Naive thymus-derived CD4-positive, alpha-beta T cell (primary cell): ENCODE data around the gene ARFGEF2. TPM values are rescaled to one million over a fixed set of nuclear protein-coding genes. Genes with fewer than 3 reads are reported as not detected.

ENCODE experiments used
- ATAC-seq: fragments of 150-1000 bp; cut with Tn5 transposase; 2 replicates; pipeline ENCODE4 v1.10.0; 2021; ENCODE audit warnings: mild to moderate bottlenecking, moderate library complexity
- CTCF ChIA-PET: fragments of 350-600 bp; sonication (Branson Sonifier 250); formaldehyde crosslinking; loops from one replicate; lab custom pipeline; 2021; ENCODE audit warnings: antibody characterized with exemption; lab: Charles Lee
- POLR2A ChIA-PET: fragments of 350-600 bp; sonication (Branson Sonifier 250); formaldehyde crosslinking; loops from one replicate; lab custom pipeline; 2021; ENCODE audit warnings: antibody characterized with exemption, inconsistent platforms; lab: Charles Lee
- DNase-seq, 9 donors: peaks; one replicate each; pipeline versions ENCODE4 v3.0.0 to v3.0.0-alpha.2; 2020 to 2022; ENCODE audit warnings: mixed read lengths in 1 of 9
- H3K27ac ChIP-seq: one replicate; pipeline ENCODE4 v1.7.0; 2013; ENCODE audit warnings: mild to moderate bottlenecking, low read depth, low read length, moderate library complexity
- H3K27me3 ChIP-seq, 2 donors: one replicate each; pipeline ENCODE4 v1.7.0; 2013; ENCODE audit warnings: low read length in 2 of 2, mild to moderate bottlenecking in 2 of 2, moderate library complexity in 2 of 2; ENCODE audit not compliant: control insufficient read depth in 2 of 2, insufficient read depth in 2 of 2
- H3K36me3 ChIP-seq, 3 experiments: 1 replicate in 2 of 3; 2 replicates in 1 of 3; pipeline ENCODE4 v1.7.0; 2013; ENCODE audit warnings: low read length in 3 of 3, mild to moderate bottlenecking in 3 of 3, moderate library complexity in 1 of 3; ENCODE audit not compliant: insufficient read depth in 3 of 3, control insufficient read depth in 2 of 3
- H3K4me1 ChIP-seq, 2 donors: one replicate each; pipeline ENCODE4 v1.7.0; 2013; ENCODE audit warnings: low read length in 2 of 2, mild to moderate bottlenecking in 2 of 2, moderate library complexity in 1 of 2; ENCODE audit not compliant: control insufficient read depth in 2 of 2, insufficient read depth in 2 of 2
- H3K4me3 ChIP-seq: 2 replicates; pipeline ENCODE4 v1.7.0; 2013; ENCODE audit warnings: mild to moderate bottlenecking, low read length
- H3K9me3 ChIP-seq, 3 experiments: 1 replicate in 2 of 3; 2 replicates in 1 of 3; pipeline ENCODE4 v1.7.0; 2013; ENCODE audit warnings: low read length in 3 of 3; ENCODE audit not compliant: control insufficient read depth in 2 of 3
- H3K27ac Mint-ChIP-seq, 9 donors: one replicate each; pipeline ENCODE4 v1.8.0; 2020 to 2022; ENCODE audit warnings: mixed read lengths in 9 of 9, mild to moderate bottlenecking in 8 of 9, moderate library complexity in 5 of 9, inconsistent platforms in 2 of 9
- H3K27me3 Mint-ChIP-seq, 5 donors: one replicate each; pipeline ENCODE4 v1.8.0; 2021 to 2022; ENCODE audit warnings: mixed read lengths in 5 of 5, mild to moderate bottlenecking in 1 of 5
- H3K36me3 Mint-ChIP-seq, 5 donors: one replicate each; pipeline ENCODE4 v1.8.0; 2020 to 2022; ENCODE audit warnings: mixed read lengths in 5 of 5, mild to moderate bottlenecking in 3 of 5, inconsistent platforms in 1 of 5
- H3K4me1 Mint-ChIP-seq, 7 donors: one replicate each; pipeline ENCODE4 v1.8.0; 2020 to 2022; ENCODE audit warnings: mixed read lengths in 7 of 7, mild to moderate bottlenecking in 3 of 7, inconsistent platforms in 1 of 7
- H3K4me3 Mint-ChIP-seq, 10 donors: one replicate each; pipeline ENCODE4 v1.8.0; 2020 to 2022; ENCODE audit warnings: mild to moderate bottlenecking in 10 of 10, mixed read lengths in 10 of 10, moderate library complexity in 6 of 10, inconsistent platforms in 2 of 10
- H3K9me3 Mint-ChIP-seq, 11 donors: one replicate each; pipeline ENCODE4 v1.8.0; 2020 to 2022; ENCODE audit warnings: mixed read lengths in 11 of 11, mild to moderate bottlenecking in 4 of 11, inconsistent platforms in 1 of 11, moderate library complexity in 1 of 11
- intact Hi-C, 2 donors: fragments of 100-400 bp; cut with micrococcal nuclease; formaldehyde crosslinking; loops; one replicate each; pipeline ENCODE4 v1.15.1; 2023
- polyA plus RNA-seq, 2 donors: library from polyadenylated mRNA; unstranded; fragments of 300-500 nt; fragmentation: Illumina TruSeq; gene quantifications; one replicate each; pipeline ENCODE4 v1.2.3, GENCODE V29; 2021
- total RNA-seq, 6 experiments: library from RNA in 5 of 6; stranded (reverse) in 5 of 6; gene quantifications; 1 replicate in 5 of 6; 2 replicates in 1 of 6; pipeline ENCODE4 v1.2.3 and lab custom pipeline; 2021 to 2026

ARFGEF2 gene
- total and polyA plus RNA-seq, 7 experiments from 2014 or later = 10.1 to 33.5 (median 29.9) TPM

- Histone ChIP-seq H3K36me3 (peaks cover 3 to 54% (median 8%) of the 10 kb centered on the region in 3 experiments), H3K27ac (no peak overlapping the region), H3K4me1 (no peaks in the 10 kb centered on the region), H3K4me3 (no peak overlapping the region), H3K27me3 (no peaks in the 10 kb centered on the region), H3K9me3 (no peaks in the 10 kb centered on the region)
- ChIA-PET POLR2A (no interaction called here), CTCF (no interaction called here)
- Mint-ChIP-seq H3K4me3 (no peak overlapping the region), H3K27ac (no peak overlapping the region), H3K4me1 (peaks cover 0 to 2% (median 0%) of the 10 kb centered on the region in 7 donors), H3K9me3 (no peaks in the 10 kb centered on the region), H3K27me3 (no peaks in the 10 kb centered on the region), H3K36me3 (peaks cover 0 to 55% (median 23%) of the 10 kb centered on the region in 5 donors)
- DNase-seq (no peak), ATAC-seq (peak; percentile 29)
- intact Hi-C loops = no loop called here
Measured at GRCh38 chr20:48959899-48960550, 38.5 kb downstream of the ARFGEF2 start.

GRCh38 chr20:48962421-48962820, 40.9 kb downstream of the ARFGEF2 start:
- intact Hi-C loops = no loop called here
- Mint-ChIP-seq H3K27me3 (no peaks in the 10 kb centered on the region), H3K4me3 (no peak overlapping the region), H3K36me3 (peaks cover 4 to 48% (median 14%) of the 10 kb centered on the region in 5 donors), H3K4me1 (peaks cover 0 to 2% (median 0%) of the 10 kb centered on the region in 7 donors), H3K27ac (no peak overlapping the region), H3K9me3 (no peaks in the 10 kb centered on the region)
- ATAC-seq = no peak
- POLR2A ChIA-PET = no interaction called here
- no peaks in the 10 kb centered on the region for H3K9me3 ChIP-seq
- no peak overlapping the region for H3K4me3 ChIP-seq
- peaks cover under 1 to 48% (median 3%) of the 10 kb centered on the region in 3 experiments for H3K36me3 ChIP-seq
- no peaks in the 10 kb centered on the region for H3K27me3 ChIP-seq
- no peak for DNase-seq
- no peak overlapping the region for H3K27ac ChIP-seq
- H3K4me1 ChIP-seq = no peaks in the 10 kb centered on the region
- CTCF ChIA-PET = no interaction called here

- no peaks in the 10 kb centered on the region for H3K9me3 ChIP-seq
- H3K36me3 ChIP-seq = peaks cover 0 to 45% (median 3%) of the 10 kb centered on the region in 3 experiments
- H3K4me3 ChIP-seq = no peak overlapping the region
- no peaks in the 10 kb centered on the region for H3K27me3 ChIP-seq
- no peaks in the 10 kb centered on the region for H3K4me1 ChIP-seq
- no peak overlapping the region for H3K27ac ChIP-seq
- Mint-ChIP-seq H3K4me3 (peak overlapping the region in 1 of 10 donors; percentile 51), H3K27ac (no peak overlapping the region), H3K9me3 (no peaks in the 10 kb centered on the region), H3K4me1 (peaks cover 0 to 2% (median 0%) of the 10 kb centered on the region in 7 donors), H3K27me3 (no peaks in the 10 kb centered on the region), H3K36me3 (peaks cover 4 to 48% (median 9%) of the 10 kb centered on the region in 5 donors)
- intact Hi-C loops = no loop called here
- no peak for DNase-seq
- ATAC-seq = no peak
- CTCF ChIA-PET = interaction anchor here (0.7 kb wide), 1 partner anchor 306 kb away, joined by 3 read pairs; no protein-coding TSS in a partner anchor
- POLR2A ChIA-PET = interaction anchor here (0.6 kb wide), 1 partner anchor 24 kb away, joined by 3 read pairs; no protein-coding TSS in a partner anchor
Measured at GRCh38 chr20:48962976-48963771, 41.7 kb downstream of the ARFGEF2 start.

- no peak overlapping the region for H3K4me3 ChIP-seq
- CTCF ChIA-PET = no interaction called here
- H3K27me3 ChIP-seq = no peaks in the 10 kb centered on the region
- DNase-seq (no peak), ATAC-seq (no peak)
- H3K27me3 Mint-ChIP-seq = no peaks in the 10 kb centered on the region
- H3K27ac Mint-ChIP-seq = peak overlapping the region in 1 of 9 donors; percentile 16
- no peaks in the 10 kb centered on the region for H3K9me3 Mint-ChIP-seq
- no peaks in the 10 kb centered on the region for H3K4me1 ChIP-seq
- POLR2A ChIA-PET = no interaction called here
- peaks cover 10 to 56% (median 16%) of the 10 kb centered on the region in 5 donors for H3K36me3 Mint-ChIP-seq
- intact Hi-C loops = no loop called here
- H3K36me3 ChIP-seq = peaks cover 0 to 57% (median 0%) of the 10 kb centered on the region in 3 experiments
- no peak overlapping the region for H3K27ac ChIP-seq
- H3K4me3 Mint-ChIP-seq = no peak overlapping the region
- H3K9me3 ChIP-seq = no peaks in the 10 kb centered on the region
- peaks cover 0 to 2% (median 0%) of the 10 kb centered on the region in 7 donors for H3K4me1 Mint-ChIP-seq
Measured at GRCh38 chr20:48965189-48965910, 43.8 kb downstream of the ARFGEF2 start.

GRCh38 chr20:48970681-48971365, 49.3 kb downstream of the ARFGEF2 start:
- H3K36me3 ChIP-seq = peaks cover 4 to 73% (median 6%) of the 10 kb centered on the region in 3 experiments
- ChIA-PET CTCF (interaction anchor here (0.6 kb wide), 1 partner anchor 275 kb away, joined by 3 read pairs; no protein-coding TSS in a partner anchor), POLR2A (no interaction called here)
- DNase-seq (no peak), ATAC-seq (no peak)
- no peaks in the 10 kb centered on the region for H3K27me3 ChIP-seq
- Mint-ChIP-seq H3K4me3 (no peak overlapping the region), H3K9me3 (peaks cover 0 to 1% (median 0%) of the 10 kb centered on the region in 11 donors), H3K27me3 (no peaks in the 10 kb centered on the region), H3K27ac (no peak overlapping the region), H3K36me3 (peaks cover 16 to 72% (median 30%) of the 10 kb centered on the region in 5 donors), H3K4me1 (no peaks in the 10 kb centered on the region)
- intact Hi-C loops = no loop called here
- no peak overlapping the region for H3K27ac ChIP-seq
- no peak overlapping the region for H3K4me3 ChIP-seq
- H3K4me1 ChIP-seq = no peaks in the 10 kb centered on the region
- H3K9me3 ChIP-seq = no peaks in the 10 kb centered on the region

- Mint-ChIP-seq H3K4me3 (no peak overlapping the region), H3K27me3 (no peaks in the 10 kb centered on the region), H3K36me3 (peaks cover 17 to 71% (median 34%) of the 10 kb centered on the region in 5 donors), H3K27ac (no peak overlapping the region), H3K4me1 (no peaks in the 10 kb centered on the region), H3K9me3 (peaks cover 0 to 1% (median 0%) of the 10 kb centered on the region in 11 donors)
- no peak for ATAC-seq
- Histone ChIP-seq H3K27ac (no peak overlapping the region), H3K9me3 (no peaks in the 10 kb centered on the region), H3K36me3 (peaks cover 4 to 74% (median 6%) of the 10 kb centered on the region in 3 experiments), H3K4me3 (no peak overlapping the region), H3K27me3 (no peaks in the 10 kb centered on the region), H3K4me1 (no peaks in the 10 kb centered on the region)
- POLR2A ChIA-PET = no interaction called here
- DNase-seq = no peak
- intact Hi-C loops = no loop called here
- CTCF ChIA-PET = no interaction called here
Measured at GRCh38 chr20:48971956-48972355, 50.4 kb downstream of the ARFGEF2 start.
